Peyer's patch (tissue), 4 donors: Measurements from ENCODE around the gene THAP4. TPM values are rescaled to one million over a fixed set of nuclear protein-coding genes. Genes with fewer than 3 reads are reported as not detected.

Experiments used
- DNase-seq, 3 donors: peaks; one replicate each; pipeline ENCODE4 v3.0.0-alpha.2; 2017 to 2019
- H3K27ac ChIP-seq, 4 donors: fragments of 200-600 bp; sonication (generic); one replicate each; pipeline ENCODE4 v1.5.1; 2016 to 2019
- H3K27me3 ChIP-seq, 2 donors: fragments of 200-600 bp; sonication (generic); one replicate each; pipeline ENCODE4 v1.5.1; 2019
- H3K36me3 ChIP-seq, 3 donors: fragments of 200-600 bp; sonication (generic); one replicate each; pipeline ENCODE4 v1.5.1; 2016 to 2019
- H3K4me1 ChIP-seq, 4 donors: fragments of 200-600 bp; sonication (generic); one replicate each; pipeline ENCODE4 v1.5.1; 2016 to 2019
- H3K4me3 ChIP-seq, 4 donors: fragments of 200-600 bp; sonication (generic); 1 replicate in 3 of 4; 2 replicates in 1 of 4; pipeline ENCODE4 v1.5.1; 2016 to 2019; ENCODE audit warnings: mild to moderate bottlenecking in 1 of 4
- H3K9me3 ChIP-seq, 4 donors: fragments of 200-600 bp; sonication (generic); one replicate each; pipeline ENCODE4 v1.5.1; 2016 to 2019; ENCODE audit warnings: mild to moderate bottlenecking in 1 of 4
- POLR2A ChIP-seq, 2 donors: fragments of 450-650 bp; IDR thresholded peaks; one replicate each; pipeline ENCODE4 v1.5.1; 2017; ENCODE audit warnings: antibody characterized with exemption in 2 of 2, mild to moderate bottlenecking in 2 of 2, moderate library complexity in 2 of 2
- total RNA-seq, 4 donors: library from RNA; depleted of rRNA; stranded (reverse); fragments of >200 nt; gene quantifications; one replicate each; pipeline ENCODE4 v1.1.0, GENCODE V29; 2016
- TF ChIP-seq, protein P1 (sequence below), 6 experiments: fragments of 450-650 bp in 4 of 6; fragments of 200-600 bp in 2 of 6; sonication (generic) in 1 of 6; IDR thresholded peaks; one replicate each; pipeline ENCODE4 v1.5.1; 2017 to 2019; ENCODE audit warnings: antibody characterized with exemption in 6 of 6, mild to moderate bottlenecking in 3 of 6, moderate library complexity in 1 of 6

The THAP4 gene
- total RNA-seq, 4 donors from 2014 or later = 46.4 to 90.0 (median 71.8) TPM

DNA sequence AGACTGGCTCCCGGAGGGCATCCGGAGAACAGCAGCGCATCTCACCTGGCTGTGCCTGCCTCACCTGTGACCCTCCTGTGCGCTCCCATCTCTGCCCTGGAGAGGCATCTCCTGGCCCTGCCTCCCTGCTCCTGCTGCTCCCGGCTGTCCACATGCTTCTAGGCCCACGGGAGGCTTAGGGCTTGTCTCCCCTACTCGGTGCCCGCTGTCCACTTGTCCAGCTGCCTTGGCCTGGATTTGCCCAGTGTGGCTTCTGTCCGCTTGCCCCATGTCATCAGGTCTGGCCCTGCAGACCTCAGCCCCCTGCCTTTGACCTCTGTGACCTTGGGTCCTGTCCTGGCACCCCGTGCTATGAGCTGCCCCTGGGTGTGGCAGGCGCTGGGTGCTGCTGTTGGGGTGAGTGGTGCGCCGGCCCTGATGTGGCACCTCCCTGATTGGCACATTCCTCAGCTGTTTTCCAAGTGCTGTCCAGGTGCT lies 73.9 kb downstream of the THAP4 start:
- Histone ChIP-seq H3K4me3 (no peak overlapping the region), H3K4me1 (peaks cover 0 to 28% (median 7%) of the 10 kb centered on the region in 4 donors), H3K9me3 (no peaks in the 10 kb centered on the region), H3K27me3 (no peaks in the 10 kb centered on the region), H3K27ac (no peak overlapping the region), H3K36me3 (no peaks in the 10 kb centered on the region)
- TF ChIP-seq POLR2A (IDR thresholded peaks at IDR 0.05) = no peak
- TF ChIP-seq, protein P1, sequence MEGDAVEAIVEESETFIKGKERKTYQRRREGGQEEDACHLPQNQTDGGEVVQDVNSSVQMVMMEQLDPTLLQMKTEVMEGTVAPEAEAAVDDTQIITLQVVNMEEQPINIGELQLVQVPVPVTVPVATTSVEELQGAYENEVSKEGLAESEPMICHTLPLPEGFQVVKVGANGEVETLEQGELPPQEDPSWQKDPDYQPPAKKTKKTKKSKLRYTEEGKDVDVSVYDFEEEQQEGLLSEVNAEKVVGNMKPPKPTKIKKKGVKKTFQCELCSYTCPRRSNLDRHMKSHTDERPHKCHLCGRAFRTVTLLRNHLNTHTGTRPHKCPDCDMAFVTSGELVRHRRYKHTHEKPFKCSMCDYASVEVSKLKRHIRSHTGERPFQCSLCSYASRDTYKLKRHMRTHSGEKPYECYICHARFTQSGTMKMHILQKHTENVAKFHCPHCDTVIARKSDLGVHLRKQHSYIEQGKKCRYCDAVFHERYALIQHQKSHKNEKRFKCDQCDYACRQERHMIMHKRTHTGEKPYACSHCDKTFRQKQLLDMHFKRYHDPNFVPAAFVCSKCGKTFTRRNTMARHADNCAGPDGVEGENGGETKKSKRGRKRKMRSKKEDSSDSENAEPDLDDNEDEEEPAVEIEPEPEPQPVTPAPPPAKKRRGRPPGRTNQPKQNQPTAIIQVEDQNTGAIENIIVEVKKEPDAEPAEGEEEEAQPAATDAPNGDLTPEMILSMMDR (IDR thresholded peaks at IDR 0.05) = no peak
- no peak for DNase-seq

DNA sequence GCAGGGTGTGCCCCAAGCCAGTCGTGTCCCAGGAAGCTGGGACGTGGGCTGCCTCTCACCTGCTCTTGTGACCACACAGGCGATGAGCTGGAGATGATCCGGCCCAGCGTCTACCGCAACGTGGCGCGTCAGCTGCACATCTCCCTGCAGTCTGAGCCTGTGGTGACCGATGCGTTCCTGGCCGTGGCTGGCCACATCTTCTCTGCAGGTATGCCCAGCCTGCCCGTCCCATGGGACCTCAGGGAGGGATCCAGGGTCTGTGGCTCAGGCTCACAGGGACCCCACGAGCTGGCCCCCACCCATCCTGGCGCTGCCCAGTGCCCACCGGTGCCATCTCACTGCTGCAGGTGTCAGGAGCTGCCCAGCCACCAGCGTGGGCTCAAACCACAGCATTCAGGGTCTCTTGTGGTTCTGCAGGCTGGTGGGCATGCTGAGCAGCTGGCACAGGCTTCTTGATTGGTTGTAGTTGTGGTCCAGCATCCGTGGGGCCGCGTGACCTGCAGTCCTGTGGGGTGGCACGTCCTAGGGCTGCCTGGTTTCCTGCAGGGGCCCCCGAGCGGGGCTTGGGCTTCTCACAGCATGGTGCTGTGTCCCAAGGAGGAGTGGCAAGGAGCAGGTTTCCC lies 74.6 kb downstream of the THAP4 start:
- Histone ChIP-seq H3K4me1 (peaks cover 0 to 28% (median 7%) of the 10 kb centered on the region in 4 donors), H3K4me3 (no peak overlapping the region)

DNA sequence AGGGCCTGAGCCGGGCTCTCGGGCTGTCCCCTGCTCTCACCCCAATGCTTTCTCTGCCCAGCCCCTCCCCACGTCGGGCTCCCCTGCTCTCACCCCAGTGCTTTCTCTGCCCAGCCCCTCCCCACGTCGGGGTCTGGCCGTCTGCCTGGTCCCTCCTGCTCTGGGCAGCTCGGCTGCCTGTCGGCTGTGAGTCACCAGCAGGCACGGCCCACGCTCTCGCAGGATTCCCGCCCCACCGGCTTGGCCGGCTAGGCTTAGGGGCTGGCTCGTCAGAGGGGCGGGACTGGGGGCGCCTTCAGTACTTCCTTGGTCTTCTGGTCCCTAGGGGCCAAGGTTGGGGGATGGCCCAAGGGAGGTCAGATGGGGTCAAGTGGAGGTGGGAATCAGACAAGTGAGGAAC lies 75.1 kb downstream of the THAP4 start:
- H3K4me1 ChIP-seq = peaks cover 0 to 28% (median 7%) of the 10 kb centered on the region in 4 donors
- no peak for DNase-seq
- no peak for TF ChIP-seq POLR2A (IDR thresholded peaks at IDR 0.05)
- TF ChIP-seq, protein P1 (IDR thresholded peaks at IDR 0.05) = no peak
- no peaks in the 10 kb centered on the region for H3K36me3 ChIP-seq
- H3K4me3 ChIP-seq = no peak overlapping the region
- H3K27me3 ChIP-seq = no peaks in the 10 kb centered on the region
- H3K27ac ChIP-seq = no peak overlapping the region
- H3K9me3 ChIP-seq = no peaks in the 10 kb centered on the region

More for the DNA sequence above, 74.6 kb downstream of the THAP4 start:
- no peak for TF ChIP-seq POLR2A (IDR thresholded peaks at IDR 0.05)
- TF ChIP-seq, protein P1 (IDR thresholded peaks at IDR 0.05) = no peak
- no peaks in the 10 kb centered on the region for H3K9me3 ChIP-seq
- no peaks in the 10 kb centered on the region for H3K36me3 ChIP-seq
- no peak overlapping the region for H3K27ac ChIP-seq
- H3K27me3 ChIP-seq = no peaks in the 10 kb centered on the region
- DNase-seq = no peak

DNA sequence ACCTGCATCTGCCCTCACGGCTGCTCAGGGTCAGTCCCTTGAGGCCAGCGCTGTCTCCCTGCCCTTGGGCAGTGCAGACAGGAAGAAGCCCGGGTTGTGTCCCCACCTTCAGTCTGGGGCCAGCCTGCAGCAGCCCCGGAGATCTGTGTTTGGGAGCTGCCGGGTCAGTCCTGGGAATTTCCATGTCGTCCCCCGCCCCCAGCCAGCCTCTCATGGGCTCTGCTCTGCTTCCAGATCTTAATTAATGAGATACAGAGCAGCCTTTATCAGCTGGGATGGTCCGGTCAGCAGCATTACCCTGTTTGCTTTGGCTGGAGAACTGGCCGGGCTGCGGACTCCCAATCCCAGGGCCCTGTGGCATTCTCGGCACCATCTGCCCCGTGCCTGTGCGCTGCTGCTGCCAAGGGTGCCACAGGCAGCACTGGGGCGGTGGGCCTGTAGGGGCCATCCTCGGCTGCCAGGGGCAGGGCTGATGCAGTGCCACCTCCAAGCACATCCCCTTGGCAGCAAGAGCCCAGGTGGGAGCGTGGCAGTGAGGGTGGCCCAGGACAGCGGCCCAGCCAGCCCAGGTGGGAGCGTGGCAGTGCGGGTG lies 76.0 kb downstream of the THAP4 start:
- no peak for TF ChIP-seq POLR2A (IDR thresholded peaks at IDR 0.05)
- TF ChIP-seq, protein P1 (IDR thresholded peaks at IDR 0.05) = no peak
- peaks cover 0 to 28% (median 7%) of the 10 kb centered on the region in 4 donors for H3K4me1 ChIP-seq
- H3K4me3 ChIP-seq = peak overlapping the region in 1 of 4 donors; percentile 83
- H3K27me3 ChIP-seq = no peaks in the 10 kb centered on the region
- DNase-seq = no peak
- peak overlapping the region in 1 of 4 donors; percentile 42 for H3K27ac ChIP-seq
- no peaks in the 10 kb centered on the region for H3K36me3 ChIP-seq
- H3K9me3 ChIP-seq = no peaks in the 10 kb centered on the region

DNA sequence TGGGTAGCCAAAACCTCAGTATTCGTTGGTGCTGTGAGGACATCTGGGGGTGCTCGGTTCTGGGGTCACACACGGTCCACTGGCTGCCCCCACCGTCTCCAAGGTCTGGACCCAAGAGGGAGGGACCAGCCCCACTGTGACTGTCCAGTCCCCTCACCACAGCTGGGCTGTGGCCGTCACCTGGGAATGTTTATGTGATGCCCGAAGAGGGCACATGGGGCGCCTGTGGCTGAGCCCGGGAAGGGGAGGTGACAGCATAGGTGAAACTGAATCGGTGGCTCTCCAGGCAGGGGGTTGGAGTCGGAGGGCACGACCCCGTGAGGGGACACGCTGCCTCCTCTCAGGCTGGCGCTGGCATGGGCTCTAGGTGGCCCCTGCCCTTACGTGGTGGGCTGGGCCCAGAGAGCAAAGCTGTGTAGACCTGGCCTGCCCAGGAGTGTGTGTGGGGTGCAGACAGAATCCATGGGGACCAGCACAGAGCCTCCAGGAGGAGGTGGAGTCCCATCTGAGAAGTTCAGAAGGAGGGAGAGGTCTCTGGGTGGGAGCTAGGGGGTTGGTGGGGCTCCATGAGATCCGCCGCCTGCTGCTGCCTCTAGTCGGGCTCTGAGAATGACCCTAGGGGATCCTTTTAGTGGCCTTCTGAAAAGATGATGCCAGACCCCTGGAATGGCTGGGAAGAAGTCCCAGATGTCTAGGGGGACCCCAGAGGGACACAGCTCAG lies 76.6 kb downstream of the THAP4 start:
- H3K36me3 ChIP-seq = no peaks in the 10 kb centered on the region

More for the DNA sequence above, 76.6 kb downstream of the THAP4 start:
- TF ChIP-seq, protein P1 (IDR thresholded peaks at IDR 0.05) = no peak
- no peak for TF ChIP-seq POLR2A (IDR thresholded peaks at IDR 0.05)
- DNase-seq = no peak
- Histone ChIP-seq H3K4me3 (peak overlapping the region in 2 of 4 donors; percentile 83 to 86), H3K27ac (peak overlapping the region in 3 of 4 donors; percentile 55 to 72 (median 58)), H3K9me3 (no peaks in the 10 kb centered on the region), H3K27me3 (no peaks in the 10 kb centered on the region), H3K4me1 (peaks cover 0 to 28% (median 7%) of the 10 kb centered on the region in 4 donors)
